C4-2B (cell line): ENCODE measurements around the gene DPP6.

Experiments used
- CTCF ChIP-seq: fragments of 450-650 bp; conservative IDR thresholded peaks from 2 replicates; pipeline ENCODE4 v1.5.1; 2017; ENCODE audit warnings: mild to moderate bottlenecking
- ZFX ChIP-seq: fragments of 450-650 bp; IDR thresholded peaks from 2 replicates; pipeline ENCODE4 v1.6.1; 2017

DNA sequence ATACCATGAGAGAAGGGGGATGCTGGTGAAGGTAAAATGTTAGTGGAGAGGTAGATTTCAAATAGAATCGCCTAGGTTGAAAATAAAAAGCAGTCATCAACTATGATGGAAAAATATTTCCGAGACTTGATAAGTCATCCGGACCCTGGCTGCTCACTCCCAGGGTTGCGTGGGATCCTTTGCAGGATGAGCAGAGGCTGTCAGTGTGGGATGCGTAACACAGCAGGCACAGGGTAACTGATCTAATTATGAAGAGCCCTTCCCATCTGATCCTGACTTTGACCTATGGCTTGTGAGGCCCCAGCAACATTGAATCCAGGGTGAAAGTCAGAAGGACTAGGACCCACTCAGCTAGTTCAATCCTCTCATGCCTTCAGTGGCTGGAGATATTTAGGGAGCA lies 236.9 kb downstream of the DPP6 start:
- TF ChIP-seq CTCF: no peak
- TF ChIP-seq ZFX: no peak
